Esophagus muscularis mucosa (tissue), 4 donors: ENCODE results near the gene CELSR1. TPM values are rescaled to one million over a fixed set of nuclear protein-coding genes. Genes with fewer than 3 reads are reported as not detected.

Source experiments
- DNase-seq: peaks from one replicate; pipeline ENCODE4 v3.0.0-alpha.2; 2017; ENCODE audit errors: extremely low spot score
- H3K27ac ChIP-seq, 4 donors: fragments of 200-600 bp; sonication (generic); replicated peaks in 1 of 4; 1 replicate in 3 of 4; 2 replicates in 1 of 4; pipeline ENCODE4 v1.5.1; 2016 to 2019; ENCODE audit warnings: mild to moderate bottlenecking in 1 of 4
- H3K27me3 ChIP-seq, 4 donors: fragments of 200-600 bp; sonication (generic); one replicate each; pipeline versions ENCODE4 v1.5.1 to v1.6.0; 2016 to 2019
- H3K36me3 ChIP-seq, 4 donors: fragments of 200-600 bp; sonication (generic); one replicate each; pipeline ENCODE4 v1.5.1; 2016 to 2019
- H3K4me1 ChIP-seq, 4 donors: fragments of 200-600 bp; sonication (generic); one replicate each; pipeline ENCODE4 v1.5.1; 2016 to 2019
- H3K4me3 ChIP-seq, 4 donors: fragments of 200-600 bp; sonication (generic); 1 replicate in 2 of 4; 2 replicates in 2 of 4; pipeline ENCODE4 v1.5.1; 2016 to 2019; ENCODE audit warnings: mild to moderate bottlenecking in 4 of 4, moderate library complexity in 1 of 4
- H3K9me3 ChIP-seq, 4 donors: fragments of 200-600 bp; sonication (generic); 1 replicate in 3 of 4; 2 replicates in 1 of 4; pipeline ENCODE4 v1.5.1; 2016 to 2019
- EP300 ChIP-seq: sonication (generic); formaldehyde crosslinking; IDR thresholded peaks from one replicate; pipeline ENCODE4 v1.6.1; 2017; ENCODE audit warnings: antibody characterized with exemption
- POLR2A ChIP-seq: fragments of 450-650 bp; IDR thresholded peaks from one replicate; pipeline ENCODE4 v1.6.1; 2017; ENCODE audit warnings: antibody characterized with exemption, moderate library complexity, mild to moderate bottlenecking, low read depth
- POLR2AphosphoS5 ChIP-seq, 2 donors: sonication (generic); formaldehyde crosslinking; IDR thresholded peaks; one replicate each; pipeline ENCODE4 v1.6.1; 2017; ENCODE audit warnings: antibody characterized with exemption in 2 of 2
- WGBS: methylation state at CpG from one replicate; pipeline ENCODE4 v1.1.5; 2018; 5-methylcytosine and 5-hydroxymethylcytosine counted together
- intact Hi-C: fragments of 100-400 bp; cut with DNase I; formaldehyde crosslinking; loops from one replicate; pipeline ENCODE4 v1.15.1; 2023
- total RNA-seq, 4 donors: library from RNA; depleted of rRNA; stranded (reverse); fragments of >200 nt; gene quantifications; one replicate each; pipeline versions ENCODE4 v1.1.0 to v1.2.1, GENCODE V29; 2016
- TF ChIP-seq, protein P1 (sequence below), 3 experiments: fragments of 200-600 bp in 2 of 3; fragments of 450-650 bp in 1 of 3; sonication (generic) in 2 of 3; IDR thresholded peaks; one replicate each; pipeline ENCODE4 v1.5.1; 2017 to 2019; ENCODE audit warnings: antibody characterized with exemption in 3 of 3, mild to moderate bottlenecking in 2 of 3, moderate library complexity in 1 of 3

The CELSR1 gene
- total RNA-seq, 4 donors from 2014 or later, result 2.5 to 2.7 (median 2.6) TPM

- DNase-seq, result no peak
- Histone ChIP-seq H3K9me3 (no peaks in the 10 kb centered on the region), H3K4me3 (no peak overlapping the region), H3K4me1 (no peaks in the 10 kb centered on the region), H3K27ac (no peak overlapping the region), H3K36me3 (no peaks in the 10 kb centered on the region), H3K27me3 (peaks cover 0 to 3% (median 0%) of the 10 kb centered on the region in 4 donors)
- TF ChIP-seq EP300 (no peak), POLR2AphosphoS5 (IDR thresholded peaks at IDR 0.05) (no peak), POLR2A (no peak)
- TF ChIP-seq, protein P1, sequence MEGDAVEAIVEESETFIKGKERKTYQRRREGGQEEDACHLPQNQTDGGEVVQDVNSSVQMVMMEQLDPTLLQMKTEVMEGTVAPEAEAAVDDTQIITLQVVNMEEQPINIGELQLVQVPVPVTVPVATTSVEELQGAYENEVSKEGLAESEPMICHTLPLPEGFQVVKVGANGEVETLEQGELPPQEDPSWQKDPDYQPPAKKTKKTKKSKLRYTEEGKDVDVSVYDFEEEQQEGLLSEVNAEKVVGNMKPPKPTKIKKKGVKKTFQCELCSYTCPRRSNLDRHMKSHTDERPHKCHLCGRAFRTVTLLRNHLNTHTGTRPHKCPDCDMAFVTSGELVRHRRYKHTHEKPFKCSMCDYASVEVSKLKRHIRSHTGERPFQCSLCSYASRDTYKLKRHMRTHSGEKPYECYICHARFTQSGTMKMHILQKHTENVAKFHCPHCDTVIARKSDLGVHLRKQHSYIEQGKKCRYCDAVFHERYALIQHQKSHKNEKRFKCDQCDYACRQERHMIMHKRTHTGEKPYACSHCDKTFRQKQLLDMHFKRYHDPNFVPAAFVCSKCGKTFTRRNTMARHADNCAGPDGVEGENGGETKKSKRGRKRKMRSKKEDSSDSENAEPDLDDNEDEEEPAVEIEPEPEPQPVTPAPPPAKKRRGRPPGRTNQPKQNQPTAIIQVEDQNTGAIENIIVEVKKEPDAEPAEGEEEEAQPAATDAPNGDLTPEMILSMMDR (IDR thresholded peaks at IDR 0.05), result no peak
- WGBS, result 93% methylated on average over 15 of the region's 16 CpGs
- intact Hi-C loops, result no loop called here
These were observed 23.4 kb downstream of the CELSR1 start for GRCh38 chr22:46513908-46514550.

DNA sequence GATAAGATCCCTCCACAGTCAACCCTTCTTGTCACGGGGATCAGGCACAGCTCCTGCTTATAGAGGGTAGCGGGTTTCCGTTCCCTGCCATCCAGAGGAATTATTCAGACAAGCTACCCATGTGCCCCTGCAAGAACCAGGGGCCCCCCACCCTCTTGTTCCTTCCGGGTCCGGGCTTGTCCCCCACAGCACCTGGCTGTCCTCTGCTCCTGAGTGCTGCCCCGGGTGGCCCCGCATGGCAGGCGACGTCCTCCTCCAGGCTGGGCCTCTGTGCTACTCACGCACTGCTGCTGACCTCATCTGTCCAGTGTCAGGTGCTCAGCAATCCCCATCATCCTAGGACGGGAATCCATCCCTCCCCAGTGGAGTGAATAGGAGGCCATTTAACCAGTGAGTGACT is 24.7 kb downstream of the CELSR1 start:
- Histone ChIP-seq H3K36me3 (no peaks in the 10 kb centered on the region), H3K4me3 (no peak overlapping the region), H3K4me1 (peaks cover 0 to 4% (median 0%) of the 10 kb centered on the region in 4 donors), H3K9me3 (no peaks in the 10 kb centered on the region), H3K27ac (no peak overlapping the region), H3K27me3 (peaks cover 0 to 14% (median 0%) of the 10 kb centered on the region in 4 donors)
- DNase-seq, result no peak
- WGBS, result 94% methylated on average over 11 of the region's 11 CpGs
- TF ChIP-seq POLR2AphosphoS5 (IDR thresholded peaks at IDR 0.05) (no peak), EP300 (no peak), POLR2A (no peak)
- TF ChIP-seq, protein P1 (IDR thresholded peaks at IDR 0.05), result no peak
- intact Hi-C loops, result no loop called here

DNA sequence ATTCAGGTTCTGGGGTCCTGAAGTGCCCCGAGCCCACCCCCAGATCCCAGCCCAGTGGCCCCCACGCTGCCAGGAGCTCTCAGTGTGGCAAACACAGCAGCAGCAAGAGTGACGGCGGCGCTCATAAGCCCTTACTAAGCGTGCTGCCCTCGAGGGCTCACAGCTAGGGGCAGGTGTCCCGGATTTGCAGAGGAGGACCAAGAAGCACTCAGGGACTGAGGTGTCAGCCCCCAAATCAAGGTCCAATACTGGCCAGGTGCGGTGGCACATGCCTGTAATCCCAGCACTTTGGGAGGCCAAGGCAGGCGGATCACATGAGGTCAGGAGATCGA is 25.4 kb downstream of the CELSR1 start:
- no peak for DNase-seq
- WGBS, result 85% methylated on average over 11 of the region's 11 CpGs
- H3K36me3 ChIP-seq, result no peaks in the 10 kb centered on the region
- intact Hi-C loops, result no loop called here
- H3K4me1 ChIP-seq, result peaks cover 0 to 4% (median 0%) of the 10 kb centered on the region in 4 donors
- H3K27ac ChIP-seq, result no peak overlapping the region
- H3K27me3 ChIP-seq, result peaks cover 0 to 20% (median 0%) of the 10 kb centered on the region in 4 donors
- TF ChIP-seq EP300 (no peak), POLR2A (no peak), POLR2AphosphoS5 (IDR thresholded peaks at IDR 0.05) (no peak)
- TF ChIP-seq, protein P1 (IDR thresholded peaks at IDR 0.05), result no peak
- H3K9me3 ChIP-seq, result no peaks in the 10 kb centered on the region
- H3K4me3 ChIP-seq, result no peak overlapping the region

DNA sequence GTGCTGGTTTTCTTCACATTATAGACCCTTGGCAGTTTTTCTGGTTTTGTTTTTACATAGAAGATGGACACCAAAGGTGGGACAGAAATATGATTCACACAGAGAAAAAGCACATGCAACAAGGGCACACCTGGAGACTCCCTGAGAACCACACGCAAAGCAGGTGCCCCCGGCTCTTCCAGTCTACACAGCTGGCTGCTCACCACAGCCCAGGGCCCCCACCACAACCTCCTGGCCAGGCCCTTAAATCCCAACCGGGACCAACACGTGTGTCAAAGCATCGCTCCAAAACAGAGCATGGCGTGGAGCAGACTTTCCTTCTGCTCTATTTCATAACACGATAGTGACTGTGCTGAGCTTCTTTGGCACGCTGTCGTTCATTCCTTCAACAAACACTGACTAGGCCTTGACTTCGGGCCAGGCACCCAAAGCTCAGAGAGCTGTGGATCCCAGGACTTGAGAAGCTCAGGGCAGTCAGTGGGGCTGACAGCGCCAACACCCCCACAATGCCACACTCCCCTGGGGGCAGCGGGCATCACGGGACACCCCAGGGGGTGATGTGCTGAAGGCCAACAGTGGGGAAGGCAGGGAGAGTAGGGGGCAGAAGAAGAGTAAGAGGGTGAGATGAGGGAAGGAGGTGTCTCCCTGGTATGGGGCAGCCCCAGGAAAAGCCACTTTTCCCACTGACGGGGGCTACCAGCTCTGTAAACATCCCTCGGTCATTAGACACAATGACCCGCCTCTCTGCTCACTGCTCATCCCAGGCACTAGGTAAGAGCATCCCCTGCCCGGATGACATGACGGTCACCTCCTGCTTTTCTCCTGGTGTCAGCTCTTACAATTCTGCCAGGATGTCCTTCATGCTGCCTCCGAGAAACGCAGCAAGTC is 26.0 kb downstream of the CELSR1 start:
- H3K4me1 ChIP-seq, result peaks cover 0 to 4% (median 0%) of the 10 kb centered on the region in 4 donors
- H3K4me3 ChIP-seq, result no peak overlapping the region
- no peaks in the 10 kb centered on the region for H3K36me3 ChIP-seq
- H3K9me3 ChIP-seq, result no peaks in the 10 kb centered on the region
- WGBS, result 82% methylated on average over 19 of the region's 20 CpGs
- intact Hi-C loops, result no loop called here
- TF ChIP-seq EP300 (no peak), POLR2A (no peak), POLR2AphosphoS5 (IDR thresholded peaks at IDR 0.05) (no peak)
- TF ChIP-seq, protein P1 (IDR thresholded peaks at IDR 0.05), result no peak
- peaks cover 0 to 21% (median 0%) of the 10 kb centered on the region in 4 donors for H3K27me3 ChIP-seq
- no peak for DNase-seq
- H3K27ac ChIP-seq, result no peak overlapping the region
